ENCODE measurements around the gene MT3. TPM values are rescaled to one million over a fixed set of nuclear protein-coding genes. Genes with fewer than 3 reads are reported as not detected.

Gene MT3
- total and polyA plus RNA-seq, 2 experiments from 2014 or later, result not detected

GRCh38 chr16:56640076-56640475 is 50.7 kb downstream of the MT3 start:
- ATAC-seq (no peak), DNase-seq (ENCODE audit: low spot score) (no peak)
- Mint-ChIP-seq H3K4me1 (peaks cover 43% of the 10 kb centered on the region), H3K4me3 (no peak overlapping the region), H3K27ac (no peak overlapping the region), H3K9me3 (no peaks in the 10 kb centered on the region; the same call in 2 of the 3 replicates), H3K36me3 (ENCODE audit: low read depth) (no peaks in the 10 kb centered on the region; the same call in 2 of the 3 replicates), H3K27me3 (ENCODE audit: insufficient read depth, low read depth, poor library complexity) (peaks cover 99% of the 10 kb centered on the region)
- no peak overlapping the region for H3K4me2 ChIP-seq
- H3K79me2 ChIP-seq (replicated peaks; ENCODE audit: insufficient read depth), result no peaks in the 10 kb centered on the region
- H2AFZ ChIP-seq, result no peak overlapping the region
- no peak overlapping the region for H3K4me3 ChIP-seq
- no peaks in the 10 kb centered on the region for H3K9me2 ChIP-seq (ENCODE audit: insufficient read depth)
- H3K4me1 ChIP-seq (ENCODE audit: insufficient read depth), result peaks cover 17% of the 10 kb centered on the region; the same call in 1 of the 2 replicates
- TF ChIP-seq NANOG (IDR thresholded peaks at IDR 0.05; ENCODE audit: borderline replicate concordance) (no peak), POLR2AphosphoS5 (IDR thresholded peaks at IDR 0.05; ENCODE audit: low read depth) (no peak), ZNF462 (CRISPR knock-in tag; IDR thresholded peaks at IDR 0.05) (no peak), JUNB (IDR thresholded peaks at IDR 0.05; ENCODE audit: unreplicated experiment) (no peak), ZNF331 (CRISPR knock-in tag; IDR thresholded peaks at IDR 0.05; ENCODE audit: low read depth) (no peak), ETS1 (IDR thresholded peaks at IDR 0.05) (no peak), STAT1 (IDR thresholded peaks at IDR 0.05; ENCODE audit: unreplicated experiment) (no peak), EZH2 (IDR thresholded peaks at IDR 0.05; ENCODE audit: low read depth, unreplicated experiment) (no peak), CREB1 (CRISPR knock-in tag; IDR thresholded peaks at IDR 0.05; ENCODE audit: low read depth) (no peak), REST (IDR thresholded peaks at IDR 0.05; ENCODE audit: unreplicated experiment) (no peak), EZH2phosphoT487 (IDR thresholded peaks at IDR 0.05; ENCODE audit: unreplicated experiment) (no peak), CTCF (conservative IDR thresholded peaks at IDR 0.05; ENCODE audit: low read depth in 2 of 2) (no peak), ZNF114 (CRISPR knock-in tag; IDR thresholded peaks at IDR 0.05) (no peak)
- H3K27ac ChIP-seq (ENCODE audit: low read depth), result no peak overlapping the region
- H4K20me1 ChIP-seq (replicated peaks; ENCODE audit: insufficient read depth), result no peaks in the 10 kb centered on the region; the same call in 1 of the 2 replicates
- peaks cover 100% of the 10 kb centered on the region for H3K27me3 ChIP-seq (ENCODE audit: insufficient read depth)
- H3F3A ChIP-seq (replicated peaks; ENCODE audit: low read depth), result peaks cover 13% of the 10 kb centered on the region; the same call in 1 of the 2 replicates
- no peaks in the 10 kb centered on the region; the same call in 1 of the 2 replicates for H3K36me3 ChIP-seq (ENCODE audit: insufficient read depth)

Data from GM23338 (cell line).